RWPE1 (cell line): ENCODE data around the gene AGT.

Experiments used
- CTCF ChIA-PET: fragments of 350-600 bp; sonication (Branson Sonifier 250); formaldehyde crosslinking; extraction: SDS; loops from one replicate; lab custom pipeline; 2021; lab: Yijun Ruan, JAX
- POLR2A ChIA-PET: fragments of 400-600 bp; formaldehyde crosslinking; extraction: SDS; loops from one replicate; lab custom pipeline; 2020; ENCODE audit warnings: antibody characterized with exemption; ENCODE audit not compliant: low non-redundant PET; lab: Yijun Ruan, JAX
- DNase-seq: peaks from one replicate; pipeline ENCODE4 v3.0.0; 2012; ENCODE audit warnings: low spot score
- H3K27ac ChIP-seq: fragments of 450-650 bp; 2 replicates; pipeline ENCODE4 v1.5.1; 2017
- TF ChIP-seq, protein P1 (sequence below): fragments of 450-650 bp; conservative IDR thresholded peaks from 2 replicates; pipeline ENCODE4 v1.5.1; 2017; ENCODE audit warnings: low read depth, mild to moderate bottlenecking

Gene AGT

DNA sequence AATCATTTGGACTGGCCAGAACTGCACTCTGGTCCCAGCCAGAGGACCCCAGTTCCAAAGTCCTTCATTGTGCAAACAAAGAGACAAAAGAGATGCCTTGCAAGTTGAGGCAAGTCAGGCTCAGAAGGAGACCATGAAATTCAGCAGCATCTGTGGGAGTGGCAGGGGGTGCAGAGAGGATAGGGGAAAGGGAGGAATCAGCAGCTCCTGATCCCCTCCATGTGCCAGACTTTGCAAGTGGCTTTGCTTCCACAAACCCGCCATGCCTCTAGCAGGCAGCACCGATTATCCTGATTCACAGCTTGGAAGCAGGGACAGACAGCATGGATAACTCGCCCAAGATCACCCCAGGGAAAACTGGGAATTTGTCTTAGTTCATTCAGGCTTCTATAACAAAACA, 31.1 kb upstream of the AGT start:
- TF ChIP-seq, protein P1, sequence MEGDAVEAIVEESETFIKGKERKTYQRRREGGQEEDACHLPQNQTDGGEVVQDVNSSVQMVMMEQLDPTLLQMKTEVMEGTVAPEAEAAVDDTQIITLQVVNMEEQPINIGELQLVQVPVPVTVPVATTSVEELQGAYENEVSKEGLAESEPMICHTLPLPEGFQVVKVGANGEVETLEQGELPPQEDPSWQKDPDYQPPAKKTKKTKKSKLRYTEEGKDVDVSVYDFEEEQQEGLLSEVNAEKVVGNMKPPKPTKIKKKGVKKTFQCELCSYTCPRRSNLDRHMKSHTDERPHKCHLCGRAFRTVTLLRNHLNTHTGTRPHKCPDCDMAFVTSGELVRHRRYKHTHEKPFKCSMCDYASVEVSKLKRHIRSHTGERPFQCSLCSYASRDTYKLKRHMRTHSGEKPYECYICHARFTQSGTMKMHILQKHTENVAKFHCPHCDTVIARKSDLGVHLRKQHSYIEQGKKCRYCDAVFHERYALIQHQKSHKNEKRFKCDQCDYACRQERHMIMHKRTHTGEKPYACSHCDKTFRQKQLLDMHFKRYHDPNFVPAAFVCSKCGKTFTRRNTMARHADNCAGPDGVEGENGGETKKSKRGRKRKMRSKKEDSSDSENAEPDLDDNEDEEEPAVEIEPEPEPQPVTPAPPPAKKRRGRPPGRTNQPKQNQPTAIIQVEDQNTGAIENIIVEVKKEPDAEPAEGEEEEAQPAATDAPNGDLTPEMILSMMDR, result no peak
- no peak overlapping the region for H3K27ac ChIP-seq
- DNase-seq, result no peak
- ChIA-PET POLR2A (no interaction called here), CTCF (interaction anchor here (0.7 kb wide), 1 partner anchor 64 kb away, joined by 3 read pairs; no protein-coding TSS in a partner anchor)

DNA sequence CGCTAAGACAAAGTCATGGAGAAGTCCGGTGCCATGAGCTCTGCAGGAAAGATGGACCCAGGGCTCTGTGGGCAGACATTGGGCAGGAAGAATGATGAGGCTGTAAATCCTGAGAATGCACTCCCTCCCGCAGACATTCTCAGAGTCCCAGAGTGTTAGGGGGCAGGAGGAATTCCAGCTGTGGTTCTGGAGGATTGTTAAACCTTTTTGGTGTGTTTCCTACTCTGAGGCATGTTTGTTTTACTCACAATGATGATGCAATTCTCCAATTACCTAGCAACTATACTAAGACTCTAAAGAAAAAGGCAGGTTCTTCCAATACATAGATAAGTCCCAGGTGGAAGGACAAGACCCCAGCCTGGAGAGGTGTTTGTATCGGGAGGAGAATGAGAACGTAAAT, 30.5 kb upstream of the AGT start:
- DNase-seq, result no peak
- CTCF ChIA-PET, result interaction anchor here (0.7 kb wide), 1 partner anchor 63 kb away, joined by 3 read pairs; no protein-coding TSS in a partner anchor
- no peak overlapping the region for H3K27ac ChIP-seq
- TF ChIP-seq, protein P1, result no peak
- POLR2A ChIA-PET, result no interaction called here

DNA sequence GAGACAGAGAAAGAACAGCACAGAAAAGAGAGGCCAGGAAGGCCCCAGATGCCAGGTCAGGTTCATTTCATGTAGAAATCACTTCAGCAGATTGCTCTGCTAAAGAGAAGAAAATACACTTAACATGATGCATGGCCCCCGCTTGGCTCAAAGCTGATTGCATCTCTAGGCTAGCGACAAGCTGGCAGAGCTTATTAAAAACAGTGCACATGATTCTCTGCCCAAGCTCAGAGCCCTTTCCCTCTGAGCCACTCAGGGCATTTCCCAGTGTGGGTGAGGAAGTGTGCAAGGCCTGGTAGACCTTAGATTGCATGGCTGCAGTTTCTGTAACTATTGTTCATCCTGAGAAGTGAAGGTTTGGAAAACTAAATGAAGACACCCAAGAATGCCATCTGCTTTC, 30.0 kb upstream of the AGT start:
- TF ChIP-seq, protein P1, result no peak
- DNase-seq, result no peak
- no peak overlapping the region for H3K27ac ChIP-seq
- ChIA-PET POLR2A (no interaction called here), CTCF (no interaction called here)

DNA sequence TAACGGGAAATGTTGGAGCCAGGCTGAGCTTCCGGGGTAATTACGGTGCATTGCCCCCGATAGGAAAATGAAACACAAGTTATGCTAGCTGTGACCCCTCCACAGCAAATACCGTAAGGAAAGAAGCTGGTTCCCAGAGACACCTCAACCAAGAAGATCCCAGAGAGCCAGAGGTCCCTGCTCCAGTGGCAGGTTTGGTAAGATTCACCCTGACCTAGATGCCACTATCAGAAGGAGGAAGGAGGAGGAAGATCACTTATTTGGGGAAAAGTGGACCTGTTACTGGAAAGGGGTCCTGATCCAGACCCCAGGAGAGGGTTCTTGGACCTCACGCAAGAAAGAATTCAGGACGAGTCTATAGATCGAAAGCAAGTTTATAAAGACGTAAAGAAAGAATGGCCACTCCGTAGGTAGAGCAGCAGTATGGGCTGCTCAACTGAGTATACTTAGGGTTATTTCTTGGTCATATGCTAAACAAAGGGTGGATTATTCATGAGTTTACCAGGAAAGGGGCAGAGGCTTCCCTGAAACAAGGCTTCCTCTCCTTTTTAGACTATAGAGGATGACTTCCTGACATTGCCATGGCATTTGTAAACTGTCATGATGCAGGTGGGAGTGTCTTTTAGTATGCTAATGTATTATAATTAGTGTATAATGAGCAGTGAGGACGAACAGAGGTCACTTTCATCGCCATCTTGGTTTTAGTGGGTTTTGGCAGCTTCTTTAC, 25.8 kb upstream of the AGT start:
- TF ChIP-seq, protein P1, result no peak
- ChIA-PET POLR2A (no interaction called here), CTCF (interaction anchor here (0.5 to 0.7 kb wide), 2 partner anchors 109 to 1006 kb away, joined by 3 read pairs; no protein-coding TSS in a partner anchor)

DNA sequence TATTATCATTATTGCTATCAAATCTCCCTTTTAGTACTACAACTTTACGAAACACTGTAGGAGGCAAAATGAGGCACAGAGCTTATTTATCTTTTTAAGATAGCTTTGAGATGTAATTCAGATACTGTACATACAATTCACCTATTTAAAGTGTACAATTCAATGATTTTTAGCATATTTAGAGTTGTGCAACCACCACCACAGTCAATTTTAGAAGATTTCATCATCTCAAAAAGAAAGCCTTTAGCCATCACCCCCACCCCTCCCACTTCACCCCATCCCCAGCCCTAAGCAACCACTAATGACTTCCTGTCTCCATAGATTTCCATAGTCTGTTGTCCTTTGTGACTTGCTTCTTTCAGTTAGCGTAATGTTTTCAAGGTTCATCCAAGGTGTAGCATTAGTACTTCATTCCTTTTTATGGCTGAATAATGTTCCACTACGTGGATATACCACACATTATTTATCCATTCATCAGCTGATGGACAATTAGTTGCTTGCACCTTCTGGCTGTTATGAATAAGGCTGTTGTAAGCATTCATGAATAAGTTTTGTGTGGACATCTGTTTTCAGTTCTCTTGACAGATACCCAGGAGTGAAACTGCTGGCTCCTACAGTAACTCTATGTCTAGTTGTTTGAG, 23.8 kb upstream of the AGT start:
- ChIA-PET POLR2A (no interaction called here), CTCF (interaction anchor here (1.1 kb wide), 1 partner anchor 35 kb away, joined by 3 read pairs; no protein-coding TSS in a partner anchor)
- DNase-seq, result no peak
- TF ChIP-seq, protein P1, result no peak
- no peak overlapping the region for H3K27ac ChIP-seq

More for the DNA sequence above, 25.8 kb upstream of the AGT start:
- DNase-seq, result no peak
- no peak overlapping the region for H3K27ac ChIP-seq

DNA sequence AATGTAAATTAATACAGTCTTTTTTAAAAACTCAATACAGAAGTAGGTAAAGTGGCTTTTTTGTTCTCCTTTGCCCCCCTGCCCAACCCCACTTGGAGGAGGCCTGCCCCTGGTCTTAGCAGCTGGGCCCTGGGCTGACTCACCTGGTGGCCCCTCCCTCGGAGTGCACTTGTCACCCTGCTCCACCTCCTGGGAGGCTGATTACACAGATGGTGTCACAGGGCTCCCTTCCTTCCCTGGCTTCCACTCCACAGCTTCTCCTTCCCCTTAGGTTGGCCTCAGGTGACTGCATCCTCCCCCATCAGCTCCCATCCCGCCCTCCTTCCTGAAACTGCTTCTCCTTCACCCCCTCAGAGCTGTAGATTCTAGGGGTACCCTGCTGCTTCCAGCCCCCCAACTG, 21.5 kb upstream of the AGT start:
- CTCF ChIA-PET, result no interaction called here
- TF ChIP-seq, protein P1, result no peak
- no peak for DNase-seq
- H3K27ac ChIP-seq, result no peak overlapping the region
- POLR2A ChIA-PET, result no interaction called here
